ENCODE results near the gene BEST1.
"Not testable (repeated sequence)": the region's sequence is repeated elsewhere in the genome, so short reads cannot be mapped to it uniquely, and the experiment has no call there.

Gene BEST1

GRCh38 chr11:61994981-61995380 is 44.8 kb downstream of the BEST1 start:
- H3K27me3 ChIP-seq = no peaks in the 10 kb centered on the region
- no peak for TF ChIP-seq Cebpa-rat (IDR thresholded peaks at IDR 0.05)
- no peak overlapping the region for H3K4me2 ChIP-seq
- H3K27ac ChIP-seq = no peak overlapping the region
- H3K9me3 ChIP-seq (replicated peaks in 1 of 11) = peaks cover 19 to 35% (median 23%) of the 10 kb centered on the region in 11 experiments
- H4K20me1 ChIP-seq = no peaks in the 10 kb centered on the region
- no peak overlapping the region for H3K4me3 ChIP-seq
- peaks cover 0 to 15% (median 0%) of the 10 kb centered on the region in 11 experiments; a peak in 3 of 22 replicates for H3K36me3 ChIP-seq
- no peak overlapping the region for H3K9ac ChIP-seq
- H3K4me1 ChIP-seq = peaks cover 0 to 9% (median 0%) of the 10 kb centered on the region in 10 experiments; a peak in 2 of 20 replicates

DNA sequence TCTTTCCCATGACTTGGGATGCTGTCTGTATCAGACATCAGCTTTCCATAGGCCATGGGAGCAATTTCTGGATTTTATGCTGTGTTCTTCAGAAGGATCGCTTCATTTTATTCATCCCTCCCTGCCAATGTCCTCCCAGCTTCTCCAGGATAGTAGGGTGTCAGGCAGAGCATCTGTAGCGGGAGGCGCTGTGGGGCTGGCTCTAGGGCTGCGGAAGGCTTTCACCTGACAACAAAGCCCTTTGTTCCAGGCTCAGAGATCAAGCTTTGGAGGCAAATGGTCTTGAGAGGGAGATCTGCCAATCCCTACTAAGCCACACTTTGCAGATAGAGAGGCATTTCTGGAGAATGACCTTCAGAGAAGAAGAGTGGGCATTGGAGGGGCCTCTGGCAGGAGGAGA is 46.8 kb downstream of the BEST1 start:
- Histone ChIP-seq H3K4me1 (peaks cover 0 to 23% (median 13%) of the 10 kb centered on the region in 10 experiments; a peak in 12 of 20 replicates), H3K9ac (no peak overlapping the region), H3K4me2 (no peak overlapping the region), H3K36me3 (peaks cover 0 to 15% (median 0%) of the 10 kb centered on the region in 11 experiments; a peak in 3 of 22 replicates), H3K27me3 (no peaks in the 10 kb centered on the region), H3K9me3 (replicated peaks in 1 of 11) (peaks cover 27 to 51% (median 34%) of the 10 kb centered on the region in 11 experiments), H4K20me1 (no peaks in the 10 kb centered on the region), H3K27ac (peak overlapping the region in 2 of 11 experiments; percentile 7 to 41; a peak in 2 of 22 replicates), H3K4me3 (no peak overlapping the region)
- no peak for TF ChIP-seq Cebpa-rat (IDR thresholded peaks at IDR 0.05)

- Histone ChIP-seq H3K27ac (peak overlapping the region; percentile 13 to 99 (median 40); a peak in 17 of 22 replicates), H3K36me3 (peaks cover 0 to 15% (median 0%) of the 10 kb centered on the region in 11 experiments; a peak in 3 of 22 replicates), H3K4me1 (peaks cover 1 to 41% (median 32%) of the 10 kb centered on the region in 10 experiments), H3K4me3 (peak overlapping the region in 2 of 10 experiments; percentile 2 to 42; a peak in 3 of 20 replicates), H3K9ac (no peak overlapping the region), H3K27me3 (no peaks in the 10 kb centered on the region), H3K9me3 (replicated peaks in 1 of 11) (peaks cover 27 to 51% (median 34%) of the 10 kb centered on the region in 11 experiments), H3K4me2 (no peak overlapping the region), H4K20me1 (no peaks in the 10 kb centered on the region)
- TF ChIP-seq Cebpa-rat (IDR thresholded peaks at IDR 0.05) = no peak
Measured at GRCh38 chr11:61999141-61999975, 49.2 kb downstream of the BEST1 start.

- Histone ChIP-seq H3K9me3 (replicated peaks in 1 of 11) (peaks cover 27 to 51% (median 34%) of the 10 kb centered on the region in 11 experiments), H3K36me3 (peaks cover 0 to 15% (median 0%) of the 10 kb centered on the region in 11 experiments; a peak in 3 of 22 replicates), H3K4me3 (no peak overlapping the region), H4K20me1 (no peaks in the 10 kb centered on the region), H3K27me3 (no peaks in the 10 kb centered on the region), H3K4me2 (peak overlapping the region in 7 of 11 experiments; percentile 11 to 79 (median 57); a peak in 12 of 22 replicates), H3K27ac (peak overlapping the region in 9 of 11 experiments; percentile 24 to 99 (median 92); a peak in 16 of 22 replicates), H3K9ac (peak overlapping the region in 5 of 11 experiments; percentile 12 to 53 (median 37); a peak in 5 of 22 replicates), H3K4me1 (peaks cover 16 to 55% (median 46%) of the 10 kb centered on the region in 10 experiments)
- TF ChIP-seq Cebpa-rat (IDR thresholded peaks at IDR 0.05) = no peak
Measured at GRCh38 chr11:62000539-62001446, 50.6 kb downstream of the BEST1 start.

DNA sequence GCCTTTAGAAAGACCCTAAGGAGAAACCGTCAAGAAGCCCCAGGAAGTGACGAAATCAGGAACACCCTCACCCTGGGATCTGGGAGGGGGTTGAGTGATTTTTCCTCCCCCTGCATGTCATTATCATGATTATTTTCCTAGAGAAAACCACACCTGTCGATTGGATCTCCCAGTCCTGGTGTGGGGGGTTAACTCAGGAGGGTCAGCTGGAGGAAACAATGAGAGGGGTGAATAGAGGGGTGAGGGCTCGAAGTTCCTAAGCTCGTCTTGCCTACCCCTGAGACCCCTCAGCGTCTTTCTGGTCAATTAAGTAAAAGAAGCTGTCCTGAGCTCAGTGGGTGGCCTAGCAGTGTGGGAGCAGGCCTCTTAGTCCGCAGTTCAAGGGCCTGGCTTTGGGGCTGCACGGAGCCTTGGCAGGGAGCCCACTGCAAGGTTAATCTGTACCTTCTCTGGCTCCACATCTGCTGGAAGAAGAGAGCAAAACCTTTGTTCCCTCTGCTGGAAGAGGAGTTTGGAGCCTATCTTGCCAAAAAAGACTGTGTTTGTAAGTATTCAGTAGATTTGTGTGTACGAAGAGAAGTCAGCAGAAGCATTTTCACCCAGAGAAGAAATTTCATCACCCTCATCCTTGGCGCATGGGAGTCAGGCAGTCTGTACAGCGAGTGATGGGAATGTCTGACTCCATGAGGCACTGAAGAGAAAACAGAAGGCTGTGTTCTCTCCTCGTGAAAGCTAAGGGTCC is 51.5 kb downstream of the BEST1 start:
- H3K27ac ChIP-seq = peak overlapping the region in 9 of 11 experiments; percentile 24 to 99 (median 92); a peak in 16 of 22 replicates
- peak overlapping the region in 6 of 11 experiments; percentile 1 to 53 (median 44); a peak in 8 of 22 replicates for H3K9ac ChIP-seq
- H3K27me3 ChIP-seq = no peaks in the 10 kb centered on the region
- no peaks in the 10 kb centered on the region for H4K20me1 ChIP-seq
- TF ChIP-seq Cebpa-rat (IDR thresholded peaks at IDR 0.05) = no peak
- H3K9me3 ChIP-seq (replicated peaks in 1 of 11) = peaks cover 27 to 50% (median 34%) of the 10 kb centered on the region in 11 experiments
- H3K4me2 ChIP-seq = peak overlapping the region in 7 of 11 experiments; percentile 11 to 79 (median 57); a peak in 12 of 22 replicates
- peaks cover 0 to 15% (median 0%) of the 10 kb centered on the region in 11 experiments; a peak in 3 of 22 replicates for H3K36me3 ChIP-seq
- H3K4me3 ChIP-seq = no peak overlapping the region
- H3K4me1 ChIP-seq = peaks cover 23 to 63% (median 54%) of the 10 kb centered on the region in 10 experiments

DNA sequence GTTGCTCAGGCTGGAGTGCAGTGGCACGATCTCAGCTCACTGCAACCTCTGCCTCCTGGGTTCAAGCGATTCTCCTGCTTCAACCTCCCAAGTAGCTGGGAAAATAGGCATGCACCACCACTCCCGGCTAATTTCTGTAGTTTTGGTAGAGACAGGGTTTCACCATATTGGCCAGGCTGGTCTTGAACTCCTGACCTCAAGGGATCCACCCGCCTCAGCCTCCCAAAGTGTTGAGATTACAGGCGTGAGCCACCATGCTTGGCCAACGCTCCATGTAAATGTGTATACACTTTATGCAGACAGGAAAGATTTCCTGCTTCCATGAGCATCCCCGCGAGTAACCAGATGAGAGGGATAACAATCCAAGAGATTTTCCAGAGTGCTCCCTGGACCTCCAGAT is 52.1 kb downstream of the BEST1 start:
- Histone ChIP-seq H3K27ac (peak overlapping the region in 9 of 11 experiments; percentile 81 to 99 (median 92); a peak in 16 of 22 replicates), H3K4me1 (peaks cover 23 to 70% (median 58%) of the 10 kb centered on the region in 10 experiments), H3K9me3 (replicated peaks in 1 of 11) (peaks cover 27 to 44% (median 34%) of the 10 kb centered on the region in 11 experiments), H3K4me2 (peak overlapping the region in 6 of 11 experiments; percentile 26 to 79 (median 65); a peak in 10 of 22 replicates), H3K9ac (peak overlapping the region in 5 of 11 experiments; percentile 37 to 90 (median 77); a peak in 5 of 22 replicates), H3K36me3 (peaks cover 0 to 15% (median 0%) of the 10 kb centered on the region in 11 experiments; a peak in 3 of 22 replicates)
- H3K27me3 ChIP-seq, H3K4me3 ChIP-seq, H4K20me1 ChIP-seq: not testable (repeated sequence)

DNA sequence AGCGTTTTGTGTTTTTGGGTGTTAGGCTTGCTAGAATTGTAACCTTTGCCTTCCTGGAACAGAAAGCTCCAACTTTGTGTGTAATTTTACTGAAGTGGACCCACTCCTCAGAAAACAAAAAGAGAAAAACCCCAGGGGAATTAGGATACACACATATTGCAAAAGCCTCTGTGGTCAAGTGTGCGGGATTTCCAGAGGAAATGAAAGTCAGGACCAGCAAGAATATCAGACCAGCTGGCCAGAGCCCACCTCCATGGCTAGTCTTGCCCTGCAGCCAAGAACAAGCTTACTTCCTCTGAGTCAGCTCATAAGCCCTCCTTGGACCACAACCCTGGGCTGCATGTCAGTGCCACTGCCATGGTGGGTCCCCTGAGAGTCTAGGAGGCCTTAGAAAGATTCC is 54.3 kb downstream of the BEST1 start:
- peaks cover 0 to 7% (median 0%) of the 10 kb centered on the region in 11 experiments; a peak in 3 of 22 replicates for H3K36me3 ChIP-seq
- H3K27me3 ChIP-seq = no peaks in the 10 kb centered on the region
- H3K27ac ChIP-seq = peak overlapping the region; percentile 69 to 99 (median 90)
- H4K20me1 ChIP-seq = no peaks in the 10 kb centered on the region
- H3K4me3 ChIP-seq = no peak overlapping the region; a peak in 1 of 20 replicates
- TF ChIP-seq Cebpa-rat (IDR thresholded peaks at IDR 0.05) = peak in 10 of 11 experiments; percentile 40 to 95 (median 78); a peak in 16 of 22 replicates
- H3K4me1 ChIP-seq = peaks cover 23 to 80% (median 58%) of the 10 kb centered on the region in 10 experiments
- H3K9me3 ChIP-seq (replicated peaks in 1 of 11) = peaks cover 11 to 30% (median 16%) of the 10 kb centered on the region in 11 experiments
- peak overlapping the region; percentile 18 to 90 (median 76); a peak in 19 of 22 replicates for H3K9ac ChIP-seq
- peak overlapping the region; percentile 65 to 84 (median 79) for H3K4me2 ChIP-seq
